ENCODE results near the gene CSH2.
"Not testable (repeated sequence)": the region's sequence is repeated elsewhere in the genome, so short reads cannot be mapped to it uniquely, and the experiment has no call there.

The CSH2 gene

DNA sequence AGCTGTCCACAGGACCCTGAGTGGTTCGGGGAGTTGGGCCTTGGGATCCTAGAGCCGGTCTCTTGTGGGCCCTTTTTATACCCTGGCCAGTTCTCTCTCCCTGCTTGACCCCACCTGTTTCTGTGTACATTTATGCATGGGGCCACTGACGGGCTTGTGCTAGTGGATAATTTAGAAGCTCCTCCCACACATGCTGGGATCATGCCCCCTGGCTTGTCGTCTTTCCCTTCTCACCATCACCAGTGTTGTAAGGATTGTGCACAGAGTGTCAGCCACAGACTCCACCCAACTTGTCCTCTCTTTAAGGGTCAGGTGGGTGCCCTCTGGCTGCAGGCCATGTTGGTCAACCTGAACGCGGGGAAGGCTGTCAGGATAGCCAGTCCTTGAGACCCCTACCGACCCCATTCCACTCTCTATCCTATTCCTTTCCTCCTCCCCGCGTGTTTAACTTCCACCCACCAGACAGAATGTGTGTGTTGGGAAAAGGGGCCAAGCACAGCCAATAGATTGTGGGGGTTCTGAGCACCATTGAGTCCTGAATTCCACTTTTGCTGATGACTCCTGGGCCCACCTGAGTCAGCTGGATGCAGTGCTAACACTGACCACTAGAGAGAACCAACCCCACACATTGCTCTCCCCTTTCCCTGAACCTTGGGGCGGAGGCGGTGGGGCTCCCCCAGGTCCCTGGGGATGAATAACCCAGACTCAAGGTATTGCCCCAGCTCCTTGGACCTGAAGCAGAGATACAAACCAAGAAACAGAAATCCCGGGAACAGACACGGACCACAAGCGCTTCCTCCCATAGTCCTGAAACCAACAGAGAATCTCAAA, 23.3 kb upstream of the CSH2 start, which contains the start of gene CSH1:
Gene CSH1, minus strand, starts transcription at position 51 of the 831 bp plus-strand sequence. CDS start 63 bp downstream, outside the sequence.
- DNase-seq = not testable (repeated sequence)

DNA sequence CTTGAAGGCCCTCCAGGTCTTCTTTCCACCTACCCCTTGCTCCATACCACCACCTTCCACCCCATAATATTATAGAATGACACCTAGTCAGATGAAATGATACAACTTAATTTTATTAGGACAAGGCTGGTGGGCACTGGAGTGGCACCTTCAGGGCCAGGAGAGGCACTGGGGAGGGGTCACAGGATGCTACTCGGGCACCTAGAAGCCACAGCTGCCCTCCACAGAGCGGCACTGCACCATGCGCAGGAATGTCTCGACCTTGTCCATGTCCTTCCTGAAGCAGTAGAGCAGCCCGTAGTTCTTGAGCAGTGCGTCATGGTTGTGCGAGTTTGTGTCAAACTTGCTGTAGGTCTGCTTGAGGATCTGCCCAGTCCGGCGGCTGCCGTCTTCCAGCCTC, 21.3 kb upstream of the CSH2 start:
- DNase-seq = not testable (repeated sequence)

DNA sequence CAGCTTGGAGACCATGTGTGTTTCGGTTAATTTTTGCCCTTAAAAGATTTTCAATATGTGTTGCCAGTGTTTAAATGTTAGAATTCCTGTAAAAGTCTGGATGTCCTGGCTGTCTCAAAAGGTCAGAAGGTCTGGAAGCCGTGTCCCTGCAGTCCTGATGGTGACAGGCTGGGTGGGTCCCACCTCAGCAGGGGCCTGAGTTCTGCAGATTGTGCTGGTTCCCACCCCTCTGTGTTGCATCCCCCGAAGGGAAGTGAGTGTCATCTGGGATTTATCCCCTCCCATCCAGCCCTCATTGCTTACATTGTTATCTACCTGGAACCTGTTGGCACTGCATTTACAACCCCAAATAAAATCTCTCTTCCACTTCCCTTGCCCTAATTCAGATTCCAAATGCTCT, 20.5 kb upstream of the CSH2 start:
- not testable (repeated sequence) for DNase-seq

DNA sequence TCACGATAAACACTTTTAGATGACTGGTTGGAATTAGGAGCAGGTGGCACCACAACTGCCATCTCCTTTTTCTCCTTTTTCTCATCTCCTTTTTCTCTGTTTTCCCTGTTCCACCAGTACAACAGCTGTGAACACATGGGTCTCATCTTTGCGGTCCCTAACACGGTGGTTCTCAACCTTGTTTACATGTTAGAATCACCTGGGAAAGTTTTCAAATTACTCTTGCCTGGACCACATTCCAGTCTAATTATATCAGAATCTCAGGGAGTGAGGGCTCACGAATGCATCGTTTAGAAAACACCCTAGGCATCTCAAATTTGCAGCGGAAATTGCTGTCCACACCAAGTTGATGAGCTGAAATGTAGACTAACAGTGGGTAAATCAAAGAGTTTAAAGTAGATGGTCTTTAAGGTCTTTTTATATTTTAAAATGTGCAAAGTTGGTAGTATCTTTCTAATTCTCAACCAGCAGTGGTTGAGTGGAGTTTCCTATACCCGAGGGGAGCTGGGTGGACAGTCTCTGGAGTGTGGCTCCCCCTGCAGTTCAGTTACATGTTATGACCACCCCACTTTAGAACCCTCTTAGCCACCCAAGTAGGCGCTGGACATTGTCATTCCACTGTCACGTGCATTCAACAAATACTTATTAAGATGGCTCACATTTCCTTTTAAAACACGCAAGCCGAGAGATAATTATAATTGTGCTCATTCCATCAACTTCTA, 19.0 kb upstream of the CSH2 start:
- not testable (repeated sequence) for DNase-seq

DNA sequence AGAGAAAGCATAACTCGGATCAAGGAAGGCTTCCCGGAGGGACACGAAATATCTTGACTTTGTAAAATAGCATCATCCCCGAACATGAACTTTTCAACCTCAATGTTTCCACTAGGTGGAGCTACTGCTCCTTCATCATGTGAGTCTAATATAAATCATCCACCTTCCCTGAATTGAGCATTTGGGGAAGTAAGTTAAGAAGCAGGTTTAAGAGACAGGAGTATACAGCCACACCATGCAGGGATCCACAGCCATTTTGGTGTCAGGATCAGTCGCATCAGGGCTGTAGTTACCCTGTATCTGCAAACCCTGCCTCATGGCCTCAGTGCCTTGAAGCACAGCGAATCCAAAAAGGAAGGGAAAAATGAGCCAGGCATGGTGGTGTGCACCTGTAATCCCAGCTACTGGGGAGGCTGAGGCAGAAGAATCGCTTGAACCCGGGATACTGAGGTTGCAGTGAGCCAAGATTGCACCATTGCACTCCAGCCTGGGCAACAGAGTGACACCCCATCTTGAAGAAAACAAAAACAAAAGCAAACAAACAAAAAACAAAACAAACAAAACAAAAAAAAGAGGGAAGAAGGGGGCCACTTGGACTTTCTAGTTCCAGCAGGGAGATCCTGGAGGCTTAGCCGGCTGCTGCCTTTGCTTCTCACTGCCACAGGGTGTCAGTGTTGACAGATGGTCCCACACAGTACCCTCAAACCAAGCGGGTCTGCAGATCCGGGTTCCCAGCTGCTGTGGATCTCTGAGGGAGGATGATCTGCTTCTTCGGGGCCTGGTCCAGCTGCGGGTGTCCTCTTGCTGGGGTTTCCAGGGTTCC, 15.8 kb upstream of the CSH2 start:
- DNase-seq = peak; percentile 22

DNA sequence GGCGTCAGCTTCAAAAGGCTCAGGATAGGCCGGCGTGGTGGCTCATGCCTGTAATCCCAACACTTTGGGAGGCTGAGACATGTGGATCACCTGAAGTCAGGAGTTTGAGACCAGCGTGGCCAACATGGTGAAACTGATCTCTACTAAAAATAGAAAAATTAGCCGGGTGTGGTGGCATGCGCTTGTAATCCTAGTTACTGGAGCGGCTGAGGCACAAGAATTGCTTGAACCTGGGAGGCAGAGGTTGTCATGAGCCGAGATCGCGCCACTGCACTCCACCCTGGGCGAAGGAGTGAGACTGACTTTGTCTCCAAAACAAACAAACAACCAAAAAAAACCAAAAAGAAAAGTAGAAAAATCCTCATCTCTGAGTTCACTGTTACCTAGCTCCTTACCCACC, 11.6 kb upstream of the CSH2 start:
- DNase-seq = not testable (repeated sequence)

DNA sequence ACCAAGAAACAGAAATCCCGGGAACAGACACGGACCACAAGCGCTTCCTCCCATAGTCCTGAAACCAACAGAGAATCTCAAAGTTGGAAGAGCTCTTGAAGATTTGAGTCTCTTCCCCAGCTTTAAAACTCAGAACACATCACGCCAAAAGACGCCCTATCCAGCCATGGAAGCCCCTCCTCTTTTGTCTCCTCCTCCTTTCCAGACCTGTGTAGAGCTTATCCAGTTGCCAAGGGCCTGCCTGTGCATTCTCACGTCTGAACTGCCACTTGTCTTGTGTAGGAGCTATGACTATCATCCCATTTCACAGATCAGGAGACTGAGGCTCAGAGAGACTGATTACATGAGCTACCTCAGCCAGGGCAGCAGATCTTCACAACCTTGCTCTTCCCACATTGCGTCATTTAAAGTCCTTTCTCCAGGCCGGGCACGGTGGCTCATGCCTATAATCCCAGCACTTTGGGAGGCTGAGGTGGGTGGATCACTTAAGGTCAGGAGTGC, 9.2 kb upstream of the CSH2 start:
- not testable (repeated sequence) for DNase-seq

DNA sequence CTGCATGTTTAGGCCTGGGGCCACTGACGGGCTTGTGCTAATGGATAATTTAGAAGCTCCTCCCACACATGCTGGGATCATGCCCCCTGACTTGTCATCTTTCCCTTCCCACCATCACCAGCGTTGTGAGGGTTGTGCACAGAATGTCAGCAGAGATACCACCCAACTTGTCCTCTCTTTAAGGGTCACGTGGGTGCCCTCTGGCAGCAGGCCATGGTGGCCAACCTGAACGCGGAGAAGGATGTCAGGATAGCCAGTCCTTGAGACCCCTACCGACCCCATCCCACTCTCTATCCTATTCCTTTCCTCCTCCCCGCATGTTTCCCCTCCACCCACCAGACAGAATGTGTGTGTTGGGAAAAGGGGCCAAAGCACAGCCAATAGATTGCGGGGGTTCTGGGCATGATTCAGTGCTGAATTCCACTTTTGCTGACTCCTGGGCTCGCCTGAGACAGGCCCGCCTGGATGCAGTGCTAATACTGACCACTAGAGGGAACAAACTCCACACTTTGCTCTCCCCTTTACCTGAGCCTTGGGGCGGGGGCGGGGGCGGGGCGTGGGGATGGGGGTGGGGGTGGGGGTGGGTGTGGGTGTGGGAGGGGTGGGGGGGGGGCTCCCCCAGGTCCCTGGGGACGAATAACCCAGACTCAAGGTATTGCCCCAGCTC, 8.6 kb upstream of the CSH2 start, which contains the start of gene GH2:
Gene GH2, minus strand, starts transcription at position 10 of the 667 bp plus-strand sequence. CDS start 143 bp downstream, outside the sequence.
- peak; percentile 74 for DNase-seq

DNA sequence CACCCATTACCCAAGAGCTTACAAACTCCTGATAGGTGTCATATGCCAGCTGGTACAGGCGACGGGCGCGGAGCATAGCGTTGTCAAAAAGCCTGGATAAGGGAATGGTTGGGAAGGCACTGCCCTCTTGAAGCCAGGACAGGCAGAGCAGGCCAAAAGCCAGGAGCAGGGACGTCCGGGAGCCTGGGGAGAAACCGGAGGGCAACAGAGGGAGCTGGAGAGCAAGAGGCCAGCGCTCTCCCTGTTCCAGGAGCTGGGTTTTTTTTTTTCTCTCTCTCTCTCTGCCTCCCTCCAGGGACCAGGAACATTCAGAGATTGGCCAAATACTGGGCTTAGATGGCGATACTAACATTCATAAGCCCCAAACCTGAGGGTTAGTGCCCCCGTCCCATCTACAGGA, 7.9 kb upstream of the CSH2 start:
- DNase-seq = not testable (repeated sequence)

DNA sequence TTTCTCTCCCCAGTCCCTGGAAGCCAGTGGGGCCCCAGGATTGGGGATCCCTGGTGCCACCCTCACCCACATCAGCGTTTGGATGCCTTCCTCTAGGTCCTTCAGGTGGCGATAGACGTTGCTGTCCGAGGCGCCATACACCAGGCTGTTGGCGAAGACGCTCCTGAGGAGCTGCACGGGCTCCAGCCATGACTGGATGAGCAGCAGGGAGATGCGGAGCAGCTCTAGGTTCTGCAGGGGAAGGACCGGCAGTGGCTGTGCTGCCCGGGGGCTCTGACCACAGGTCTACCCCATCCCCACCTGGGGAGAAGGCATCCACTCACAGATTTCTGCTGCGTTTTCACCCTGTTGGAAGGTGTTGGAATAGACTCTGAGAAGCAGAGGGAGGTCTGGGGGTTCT, 7.2 kb upstream of the CSH2 start:
- no peak for DNase-seq

DNA sequence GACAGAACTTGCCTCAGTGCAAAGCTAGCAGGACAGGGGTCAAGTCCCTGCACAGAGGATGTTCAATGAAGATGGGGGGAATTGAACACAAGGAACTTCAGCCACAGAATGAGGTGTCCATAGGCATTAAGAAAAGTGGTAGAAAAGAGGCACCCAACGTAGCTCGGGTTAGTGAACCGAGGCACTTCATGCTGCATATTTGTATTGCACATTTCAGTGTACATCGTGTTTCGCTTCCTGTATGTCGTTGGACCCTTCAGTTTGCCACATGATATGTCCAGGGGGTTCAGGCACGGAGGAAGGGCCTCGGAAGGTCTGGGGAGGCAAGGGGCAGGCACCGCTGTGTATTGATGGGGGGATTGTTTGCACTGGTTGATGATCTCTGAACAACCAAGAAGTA, 4.9 kb upstream of the CSH2 start:
- DNase-seq = not testable (repeated sequence)

DNA sequence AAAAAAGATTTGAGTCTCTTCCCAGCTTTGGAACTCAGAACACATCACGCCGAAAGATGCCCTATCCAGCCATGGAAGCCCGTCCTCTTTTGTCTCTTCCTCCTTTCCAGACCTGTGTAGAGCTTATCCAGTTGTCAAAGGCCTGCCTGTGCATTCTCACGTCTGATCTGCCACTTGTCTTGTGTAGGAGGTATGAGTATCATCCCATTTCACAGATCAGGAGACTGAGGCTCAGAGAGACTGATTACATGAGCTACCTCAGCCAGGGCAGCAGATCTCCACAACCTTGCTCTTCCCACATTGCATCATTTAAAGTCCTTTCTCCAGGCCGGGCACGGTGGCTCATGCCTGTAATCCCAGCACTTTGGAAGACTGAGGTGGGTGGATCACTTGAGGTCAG, 1.2 kb upstream of the CSH2 start:
- DNase-seq = not testable (repeated sequence)

DNA sequence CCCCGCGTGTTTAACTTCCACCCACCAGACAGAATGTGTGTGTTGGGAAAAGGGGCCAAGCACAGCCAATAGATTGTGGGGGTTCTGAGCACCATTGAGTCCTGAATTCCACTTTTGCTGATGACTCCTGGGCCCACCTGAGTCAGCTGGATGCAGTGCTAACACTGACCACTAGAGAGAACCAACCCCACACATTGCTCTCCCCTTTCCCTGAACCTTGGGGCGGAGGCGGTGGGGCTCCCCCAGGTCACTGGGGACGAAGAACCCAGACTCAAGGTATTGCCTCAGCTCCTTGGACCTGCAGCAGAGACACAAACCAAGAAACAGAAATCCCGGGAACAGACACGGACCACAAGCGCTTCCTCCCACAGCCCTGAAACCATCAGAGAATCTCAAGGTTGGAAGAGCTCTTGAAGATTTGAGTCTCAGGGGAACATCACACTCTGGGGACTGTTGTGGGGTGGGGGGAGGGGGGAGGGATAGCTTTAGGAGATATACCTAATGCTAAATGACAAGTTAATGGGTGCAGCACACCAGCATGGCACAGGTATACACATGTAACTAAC, 667 bp upstream of the CSH2 start:
- not testable (repeated sequence) for DNase-seq

DNA sequence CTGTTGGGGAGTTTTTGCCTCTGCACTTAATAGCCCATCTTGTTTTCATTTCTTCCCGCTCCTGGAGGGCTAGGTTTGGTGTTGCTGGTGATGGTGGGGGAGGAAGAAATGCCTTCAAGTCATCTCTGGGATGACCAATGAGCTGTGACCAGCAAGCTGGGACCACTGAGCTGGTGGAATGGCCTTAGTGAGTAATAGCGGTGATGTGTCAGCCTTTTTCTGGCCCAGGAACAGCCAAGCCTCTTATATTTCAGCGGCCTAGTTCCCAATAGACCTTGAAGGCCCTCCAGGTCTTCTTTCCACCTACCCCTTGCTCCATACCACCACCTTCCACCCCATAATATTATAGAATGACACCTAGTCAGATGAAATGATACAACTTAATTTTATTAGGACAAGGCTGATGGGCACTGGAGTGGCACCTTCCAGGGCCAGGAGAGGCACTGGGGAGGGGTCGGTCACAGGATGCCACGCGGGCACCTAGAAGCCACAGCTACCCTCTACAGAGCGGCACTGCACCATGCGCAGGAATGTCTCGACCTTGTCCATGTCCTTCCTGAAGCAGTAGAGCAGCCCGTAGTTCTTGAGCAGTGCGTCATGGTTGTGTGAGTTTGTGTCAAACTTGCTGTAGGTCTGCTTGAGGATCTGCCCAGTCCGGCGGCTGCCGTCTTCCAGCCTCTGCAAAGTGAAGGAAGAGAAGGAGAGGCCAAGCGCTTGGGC, 1.7 kb downstream of the CSH2 start:
- DNase-seq = not testable (repeated sequence)

DNA sequence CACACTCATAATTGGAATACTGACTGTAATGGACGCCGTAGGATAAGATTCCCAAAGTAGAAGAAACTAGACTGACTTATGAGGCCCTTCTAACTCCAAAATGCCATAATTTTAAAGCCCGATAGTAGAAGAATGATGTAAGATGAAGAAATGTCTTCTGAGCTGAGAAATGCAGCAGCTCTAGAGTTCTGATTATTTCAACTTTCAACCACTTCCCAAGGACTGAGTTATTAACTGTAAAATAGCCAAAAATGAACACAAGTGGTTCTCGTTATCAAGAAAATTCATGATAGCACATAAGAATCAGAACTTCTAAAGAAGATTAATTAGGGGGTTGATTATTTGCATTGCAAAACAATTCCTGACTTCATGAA, 3.2 kb downstream of the CSH2 start:
- DNase-seq = not testable (repeated sequence)

DNA sequence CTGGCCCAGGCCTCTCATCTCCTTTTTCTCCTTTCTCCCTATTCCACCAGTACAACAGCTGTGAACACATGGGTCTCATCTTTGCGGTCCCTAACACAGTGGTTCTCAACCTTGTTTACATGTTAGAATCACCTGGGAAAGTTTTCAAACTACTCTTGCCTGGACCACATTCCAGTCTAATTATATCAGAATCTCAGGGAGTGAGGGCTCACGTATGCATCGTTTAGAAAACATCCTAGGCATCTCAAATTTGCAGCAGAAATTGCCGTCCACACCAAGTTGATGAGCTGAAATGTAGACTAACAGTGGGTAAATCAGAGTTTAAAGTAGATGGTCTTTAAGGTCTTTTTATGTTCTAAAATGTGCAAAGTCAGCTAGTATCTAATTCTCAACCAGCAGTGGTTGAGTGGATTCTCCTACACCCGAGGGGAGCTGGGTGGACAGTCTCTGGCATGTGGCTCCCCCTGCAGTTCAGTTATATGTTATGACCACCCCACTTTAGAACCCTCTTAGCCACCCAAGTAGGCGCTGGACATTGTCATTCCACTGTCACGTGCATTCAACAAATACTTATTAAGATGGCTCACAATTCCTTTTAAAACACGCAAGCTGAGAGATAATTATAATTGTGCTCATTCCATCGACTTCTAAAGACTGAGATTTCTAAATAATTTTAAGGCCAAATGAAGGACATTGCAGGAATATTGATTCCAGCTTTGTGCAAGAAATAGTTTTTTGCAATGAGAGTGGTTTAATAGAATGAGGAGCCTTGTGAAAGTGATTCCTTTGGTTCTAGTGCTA, 3.8 kb downstream of the CSH2 start:
- not testable (repeated sequence) for DNase-seq

DNA sequence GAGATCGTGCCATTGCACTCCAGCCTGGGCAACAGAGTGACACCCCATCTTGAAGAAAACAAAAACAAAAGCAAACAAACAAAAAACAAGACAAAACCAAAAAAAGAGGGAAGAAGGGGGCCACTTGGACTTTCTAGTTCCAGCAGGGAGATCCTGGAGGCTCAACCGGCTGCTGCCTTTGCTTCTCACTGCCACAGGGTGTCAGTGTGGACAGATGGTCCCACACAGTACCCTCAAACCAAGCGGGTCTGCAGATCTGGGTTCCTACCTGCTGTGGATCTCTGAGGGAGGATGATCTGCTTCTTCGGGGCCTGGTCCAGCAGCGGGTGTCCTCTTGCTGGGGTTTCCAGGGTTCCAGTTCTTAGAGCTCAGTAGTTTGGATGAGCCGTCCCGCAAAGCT, 6.9 kb downstream of the CSH2 start:
- not testable (repeated sequence) for DNase-seq

DNA sequence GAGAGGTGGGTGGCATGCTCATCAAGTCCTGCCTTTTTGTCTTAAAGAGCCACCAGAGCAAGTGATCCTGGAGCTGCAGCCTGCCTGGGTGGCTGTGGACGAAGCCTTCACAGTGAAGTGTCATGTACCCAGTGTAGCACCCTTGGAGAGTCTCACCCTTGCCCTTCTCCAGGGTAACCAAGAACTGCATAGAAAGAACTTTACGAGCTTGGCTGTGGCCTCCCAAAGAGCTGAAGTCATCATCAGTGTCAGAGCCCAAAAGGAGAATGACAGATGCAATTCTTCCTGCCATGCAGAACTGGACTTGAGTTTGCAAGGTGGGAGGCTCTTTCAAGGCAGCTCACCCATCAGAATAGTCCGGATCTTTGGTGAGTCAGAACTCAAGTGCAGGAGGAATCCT, 14.2 kb downstream of the CSH2 start:
- no peak for DNase-seq

DNA sequence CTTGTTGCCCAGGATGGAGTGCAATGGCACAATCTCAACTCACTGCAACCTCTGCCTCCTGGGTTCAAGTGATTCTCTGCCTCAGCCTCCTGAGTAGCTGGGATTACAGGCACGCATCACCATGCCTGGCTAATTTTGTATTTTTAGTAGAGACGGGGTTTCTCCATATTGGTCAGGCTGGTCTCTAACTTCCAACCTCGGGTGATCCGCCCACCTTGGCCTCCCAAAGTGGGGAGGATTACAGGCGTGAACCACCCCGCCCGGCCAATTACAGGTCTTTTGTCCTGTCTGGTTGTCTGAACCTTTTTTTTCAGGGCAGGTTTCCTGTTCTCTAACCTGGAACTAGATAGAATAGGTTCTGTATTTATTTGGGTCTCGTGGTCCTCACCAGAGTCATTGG, 17.1 kb downstream of the CSH2 start:
- DNase-seq = not testable (repeated sequence)

DNA sequence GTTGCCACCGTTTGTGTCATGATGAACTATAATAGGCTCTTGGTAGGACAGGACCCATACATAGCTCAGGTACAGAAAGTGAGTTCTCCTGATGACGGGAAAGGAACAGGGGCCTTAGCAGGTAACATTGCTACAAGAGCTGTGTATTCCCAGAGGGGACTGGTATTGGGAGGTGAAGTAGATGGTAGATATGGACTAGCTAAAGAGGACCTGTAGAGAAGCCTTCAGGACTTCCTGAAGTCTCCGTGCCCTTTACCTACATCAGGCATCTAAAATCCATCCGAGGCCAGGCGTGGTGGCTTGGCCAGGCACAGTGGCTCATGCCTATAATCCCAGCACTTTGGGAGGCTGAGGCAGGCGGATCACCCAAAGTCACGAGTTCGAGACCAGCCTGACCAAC, 18.3 kb downstream of the CSH2 start:
- DNase-seq = no peak

Measured in RPMI8226 (cell line).